Endodermal cell (in vitro differentiated cells): Measurements from ENCODE around the gene ROMO1. TPM values are rescaled to one million over a fixed set of nuclear protein-coding genes. Genes with fewer than 3 reads are reported as not detected.
A peak's percentile ranks its signal among the peaks of the same experiment; 100 is the strongest.

ENCODE experiments used
- DNase-seq: peaks from one replicate; pipeline ENCODE4 v3.0.0-alpha.2; 2017
- H3K27ac ChIP-seq: 2 replicates; pipeline ENCODE4 v1.5.1; 2013; ENCODE audit warnings: mild to moderate bottlenecking, low read depth, low read length, moderate library complexity
- H3K27me3 ChIP-seq: 2 replicates; pipeline ENCODE4 v1.6.1; 2013; ENCODE audit warnings: mild to moderate bottlenecking, low read length, moderate library complexity; ENCODE audit not compliant: insufficient read depth, control insufficient read depth, poor library complexity, severe bottlenecking
- H3K36me3 ChIP-seq: 2 replicates; pipeline ENCODE4 v1.7.0; 2013; ENCODE audit warnings: mild to moderate bottlenecking, low read length, moderate library complexity; ENCODE audit not compliant: control insufficient read depth, insufficient read depth
- H3K4me1 ChIP-seq: one replicate; pipeline ENCODE4 v1.7.0; 2013; ENCODE audit warnings: low read length; ENCODE audit not compliant: control insufficient read depth, insufficient read depth
- H3K4me3 ChIP-seq: 2 replicates; pipeline ENCODE4 v1.5.1; 2013; ENCODE audit warnings: mild to moderate bottlenecking, low read length, moderate library complexity
- H3K9ac ChIP-seq: 2 replicates; pipeline ENCODE4 v1.6.1; 2013; ENCODE audit warnings: mild to moderate bottlenecking, low read length, moderate library complexity; ENCODE audit not compliant: poor library complexity, severe bottlenecking; ENCODE audit errors: extremely low read depth
- H3K9me3 ChIP-seq: 2 replicates; pipeline ENCODE4 v1.6.1; 2013; ENCODE audit warnings: mild to moderate bottlenecking, low read length, moderate library complexity; ENCODE audit not compliant: control insufficient read depth
- H3K27ac Mint-ChIP-seq: 2 replicates; pipeline ENCODE4 v1.8.0; 2020; ENCODE audit warnings: mixed read lengths
- H3K27me3 Mint-ChIP-seq: 2 replicates; pipeline ENCODE4 v1.8.0; 2021; ENCODE audit warnings: mild to moderate bottlenecking, mixed read lengths; ENCODE audit not compliant: insufficient read depth
- H3K36me3 Mint-ChIP-seq: 2 replicates; pipeline ENCODE4 v1.8.0; 2020; ENCODE audit warnings: low read depth, mixed read lengths
- H3K4me1 Mint-ChIP-seq: 2 replicates; pipeline ENCODE4 v1.8.0; 2020; ENCODE audit warnings: mixed read lengths
- H3K4me3 Mint-ChIP-seq: 2 replicates; pipeline ENCODE4 v1.8.0; 2020; ENCODE audit warnings: mild to moderate bottlenecking, moderate library complexity, mixed read lengths
- H3K9me3 Mint-ChIP-seq: 2 replicates; pipeline ENCODE4 v1.8.0; 2020; ENCODE audit warnings: mild to moderate bottlenecking, mixed read lengths
- CTCF ChIP-seq: fragments of 200-600 bp; sonication (generic); conservative IDR thresholded peaks from 2 replicates; pipeline ENCODE4 v1.5.0; 2021; ENCODE audit warnings: antibody characterized with exemption, mild to moderate bottlenecking
- WGBS, 2 experiments: methylation state at CpG; one replicate each; pipeline versions ENCODE4 v1.1.5 to v1.1.7; 2013; ENCODE audit warnings: missing lambda C conversion rate in 2 of 2, mixed read lengths in 1 of 2; ENCODE audit not compliant: insufficient coverage in 1 of 2, insufficient read length in 1 of 2; 5-methylcytosine and 5-hydroxymethylcytosine counted together
- total RNA-seq, 2 donors: library from RNA; stranded (reverse); fragmentation: NEBNext Ultra II Directional in 1 of 2; extraction: Animal tissue kit (Norgen Biotek cat#: 25700) in 1 of 2; gene quantifications; 2 replicates in 1 of 2; 3 replicates in 1 of 2; pipeline ENCODE4 v1.2.1, GENCODE V29; 2021

Gene ROMO1
- total RNA-seq, 2 donors from 2014 or later, result 194 to 243 TPM

DNA sequence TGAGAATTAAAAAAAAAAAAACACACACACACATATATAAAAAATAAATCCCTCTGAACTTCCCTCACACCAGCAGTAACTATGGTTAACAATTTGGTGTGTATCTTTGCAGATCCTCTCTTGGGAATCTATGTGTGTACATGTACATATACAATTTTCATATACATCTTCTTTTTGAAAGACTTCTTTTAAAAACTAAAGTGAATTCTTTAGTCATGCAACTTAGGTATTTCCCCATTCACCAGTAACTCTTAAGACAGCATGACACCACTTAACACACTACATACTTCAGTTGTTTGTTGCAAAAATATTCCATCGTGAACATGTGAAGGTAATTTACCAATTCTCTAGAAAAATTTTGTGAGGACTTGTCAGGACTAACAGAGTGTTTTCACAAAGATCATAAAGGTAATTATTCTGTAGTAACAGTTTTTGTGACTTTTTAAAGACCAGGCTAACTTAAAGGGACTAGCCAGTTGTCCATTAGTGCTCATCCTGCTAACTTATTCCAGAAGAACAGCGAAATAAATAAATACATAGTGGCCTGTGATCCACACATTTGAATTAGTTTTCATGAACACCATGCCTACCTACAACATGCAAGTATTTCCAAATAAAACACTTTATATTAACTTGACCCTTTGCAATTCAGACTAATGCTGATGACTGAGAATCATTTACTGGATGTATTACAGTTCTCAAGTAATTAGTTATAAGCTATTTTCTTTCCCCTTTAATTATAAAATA lies 30.8 kb downstream of the ROMO1 start:
- Histone ChIP-seq H3K9ac (no peak overlapping the region), H3K4me3 (peak overlapping the region; percentile 64), H3K4me1 (no peaks in the 10 kb centered on the region), H3K9me3 (no peaks in the 10 kb centered on the region), H3K36me3 (peaks cover 98% of the 10 kb centered on the region), H3K27me3 (no peaks in the 10 kb centered on the region), H3K27ac (no peak overlapping the region)
- Mint-ChIP-seq H3K4me1 (peaks cover 16% of the 10 kb centered on the region), H3K36me3 (peaks cover 79% of the 10 kb centered on the region), H3K9me3 (no peaks in the 10 kb centered on the region), H3K27me3 (no peaks in the 10 kb centered on the region), H3K27ac (peak overlapping the region; percentile 17), H3K4me3 (peak overlapping the region; percentile 9)
- TF ChIP-seq CTCF, result no peak
- WGBS, 2 experiments, result 98 to 100% methylated on average over 1 to 2 of the region's 2 CpGs
- no peak for DNase-seq

GRCh38 chr20:35730583-35731468 lies 31.6 kb downstream of the ROMO1 start:
- no peak overlapping the region for H3K9ac ChIP-seq
- 89 to 90% methylated on average over 2 to 3 of the region's 4 CpGs for WGBS, 2 experiments
- Mint-ChIP-seq H3K4me3 (peak overlapping the region; percentile 9), H3K36me3 (peaks cover 78% of the 10 kb centered on the region), H3K27me3 (no peaks in the 10 kb centered on the region), H3K27ac (no peak overlapping the region), H3K9me3 (no peaks in the 10 kb centered on the region), H3K4me1 (peaks cover 19% of the 10 kb centered on the region)
- TF ChIP-seq CTCF, result no peak
- peak overlapping the region; percentile 64 for H3K4me3 ChIP-seq
- H3K4me1 ChIP-seq, result no peaks in the 10 kb centered on the region
- H3K27ac ChIP-seq, result no peak overlapping the region
- H3K9me3 ChIP-seq, result no peaks in the 10 kb centered on the region
- H3K27me3 ChIP-seq, result no peaks in the 10 kb centered on the region
- peaks cover 98% of the 10 kb centered on the region for H3K36me3 ChIP-seq
- no peak for DNase-seq

- Mint-ChIP-seq H3K4me1 (peaks cover 23% of the 10 kb centered on the region), H3K27me3 (no peaks in the 10 kb centered on the region), H3K27ac (no peak overlapping the region), H3K9me3 (no peaks in the 10 kb centered on the region), H3K4me3 (peak overlapping the region; percentile 20), H3K36me3 (peaks cover 79% of the 10 kb centered on the region)
- peak overlapping the region; percentile 64 for H3K4me3 ChIP-seq
- H3K9ac ChIP-seq, result no peak overlapping the region
- no peak for TF ChIP-seq CTCF
- no peak for DNase-seq
- WGBS, 2 experiments, result 86% methylated on average over 2 of the region's 2 CpGs; no CpG with 5 or more reads in 1 of the 2 experiments
- H3K36me3 ChIP-seq, result peaks cover 98% of the 10 kb centered on the region
- no peaks in the 10 kb centered on the region for H3K4me1 ChIP-seq
- no peak overlapping the region for H3K27ac ChIP-seq
- H3K9me3 ChIP-seq, result no peaks in the 10 kb centered on the region
- no peaks in the 10 kb centered on the region for H3K27me3 ChIP-seq
Observed at GRCh38 chr20:35731469-35731788, 32.2 kb downstream of the ROMO1 start.
